RWPE1 (cell line): ENCODE results near the gene PPP1R9A.

Source experiments
- CTCF ChIA-PET: fragments of 350-600 bp; sonication (Branson Sonifier 250); formaldehyde crosslinking; extraction: SDS; loops from one replicate; lab custom pipeline; 2021; lab: Yijun Ruan, JAX
- POLR2A ChIA-PET: fragments of 400-600 bp; formaldehyde crosslinking; extraction: SDS; loops from one replicate; lab custom pipeline; 2020; ENCODE audit warnings: antibody characterized with exemption; ENCODE audit not compliant: low non-redundant PET; lab: Yijun Ruan, JAX
- DNase-seq: peaks from one replicate; pipeline ENCODE4 v3.0.0; 2012; ENCODE audit warnings: low spot score
- H3K27ac ChIP-seq: fragments of 450-650 bp; 2 replicates; pipeline ENCODE4 v1.5.1; 2017
- TF ChIP-seq, protein P1 (sequence below): fragments of 450-650 bp; conservative IDR thresholded peaks from 2 replicates; pipeline ENCODE4 v1.5.1; 2017; ENCODE audit warnings: low read depth, mild to moderate bottlenecking

Gene PPP1R9A

DNA sequence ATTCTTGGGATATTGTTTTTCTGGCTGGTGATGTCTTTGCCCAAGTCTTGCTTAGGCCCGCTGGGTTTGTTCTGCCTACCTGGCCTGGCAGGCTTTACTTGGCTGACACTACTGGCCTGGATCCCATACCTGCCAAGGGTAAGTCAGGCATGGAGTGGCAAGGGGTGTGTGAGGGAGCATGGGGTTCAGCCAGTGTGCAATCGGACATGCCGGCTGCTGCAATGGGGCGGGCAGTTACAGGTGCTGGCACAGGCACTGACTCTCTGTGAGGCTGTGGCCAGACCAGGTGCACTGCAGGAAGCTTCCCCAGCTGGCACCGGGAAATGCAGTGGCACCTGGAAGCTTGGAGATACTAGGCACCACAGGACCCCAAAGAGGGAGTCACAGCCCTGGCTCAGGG, 248.6 kb downstream of the PPP1R9A start:
- POLR2A ChIA-PET: no interaction called here
- TF ChIP-seq, protein P1, sequence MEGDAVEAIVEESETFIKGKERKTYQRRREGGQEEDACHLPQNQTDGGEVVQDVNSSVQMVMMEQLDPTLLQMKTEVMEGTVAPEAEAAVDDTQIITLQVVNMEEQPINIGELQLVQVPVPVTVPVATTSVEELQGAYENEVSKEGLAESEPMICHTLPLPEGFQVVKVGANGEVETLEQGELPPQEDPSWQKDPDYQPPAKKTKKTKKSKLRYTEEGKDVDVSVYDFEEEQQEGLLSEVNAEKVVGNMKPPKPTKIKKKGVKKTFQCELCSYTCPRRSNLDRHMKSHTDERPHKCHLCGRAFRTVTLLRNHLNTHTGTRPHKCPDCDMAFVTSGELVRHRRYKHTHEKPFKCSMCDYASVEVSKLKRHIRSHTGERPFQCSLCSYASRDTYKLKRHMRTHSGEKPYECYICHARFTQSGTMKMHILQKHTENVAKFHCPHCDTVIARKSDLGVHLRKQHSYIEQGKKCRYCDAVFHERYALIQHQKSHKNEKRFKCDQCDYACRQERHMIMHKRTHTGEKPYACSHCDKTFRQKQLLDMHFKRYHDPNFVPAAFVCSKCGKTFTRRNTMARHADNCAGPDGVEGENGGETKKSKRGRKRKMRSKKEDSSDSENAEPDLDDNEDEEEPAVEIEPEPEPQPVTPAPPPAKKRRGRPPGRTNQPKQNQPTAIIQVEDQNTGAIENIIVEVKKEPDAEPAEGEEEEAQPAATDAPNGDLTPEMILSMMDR: no peak
- no peak for DNase-seq
- no peak overlapping the region for H3K27ac ChIP-seq
- CTCF ChIA-PET: no interaction called here

DNA sequence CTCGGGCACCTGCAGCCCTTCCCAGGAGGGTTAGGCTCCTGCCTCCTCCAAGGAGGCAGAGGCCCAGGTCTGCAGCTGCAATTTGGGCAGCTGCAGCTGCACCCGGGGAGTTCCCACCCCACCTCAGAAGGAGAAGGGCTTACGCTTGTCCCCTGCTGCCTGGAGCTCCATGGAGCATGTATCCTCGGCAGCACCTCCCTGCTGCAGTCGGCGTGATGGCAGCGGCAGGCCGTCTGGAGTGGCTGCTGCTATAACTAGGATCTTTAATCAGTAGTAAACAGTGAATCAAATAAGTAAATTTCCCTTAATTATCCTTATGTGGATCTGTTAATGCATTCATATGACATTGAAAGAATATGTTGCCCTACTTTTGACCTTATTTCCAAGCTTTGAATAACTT, 250.0 kb downstream of the PPP1R9A start:
- ChIA-PET CTCF (interaction anchor here (0.7 kb wide), 1 partner anchor 711 kb away, joined by 3 read pairs; no protein-coding TSS in a partner anchor), POLR2A (no interaction called here)
- TF ChIP-seq, protein P1: no peak
- no peak overlapping the region for H3K27ac ChIP-seq
- DNase-seq: no peak

DNA sequence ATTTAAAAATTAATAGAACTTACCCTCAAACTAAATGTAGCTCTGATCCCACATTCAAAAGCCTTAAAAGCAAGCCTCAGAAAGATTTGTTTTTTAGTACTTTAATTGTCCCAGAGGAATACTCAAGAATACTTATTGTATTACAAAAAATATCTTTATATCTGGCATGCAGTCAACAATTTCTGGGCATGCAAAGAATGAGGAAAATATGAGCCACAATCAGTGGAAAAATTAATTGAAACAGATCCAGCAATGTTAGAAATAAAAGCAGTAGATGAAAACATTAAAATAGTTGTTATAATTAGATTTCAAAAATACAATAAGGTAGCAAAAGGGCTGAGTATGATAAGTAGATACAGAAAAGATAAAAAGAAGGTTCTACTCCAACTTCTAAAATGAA, 262.3 kb downstream of the PPP1R9A start:
- TF ChIP-seq, protein P1: no peak
- POLR2A ChIA-PET: no interaction called here
- CTCF ChIA-PET: interaction anchor here (0.6 to 0.7 kb wide), 2 partner anchors 86 to 490 kb away, joined by 3 to 4 read pairs; no protein-coding TSS in a partner anchor
- no peak overlapping the region for H3K27ac ChIP-seq
- DNase-seq: no peak

DNA sequence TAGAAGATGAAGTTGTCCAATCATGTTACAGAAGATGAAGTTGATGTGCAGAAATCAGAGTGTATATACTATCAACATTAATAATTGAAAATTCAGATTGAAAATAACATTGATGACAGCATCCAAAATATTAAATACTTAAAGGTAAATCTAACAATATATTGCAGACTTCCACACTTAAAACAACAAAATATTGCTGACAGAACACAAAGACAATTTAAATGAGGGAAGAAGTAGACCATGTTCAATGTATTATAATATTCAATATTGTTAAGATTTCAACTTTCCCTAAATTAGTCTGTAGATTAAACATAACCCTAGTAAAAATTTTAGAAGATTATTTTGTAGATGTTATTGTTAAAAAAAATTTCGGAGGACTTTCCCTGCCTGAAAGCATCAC, 265.0 kb downstream of the PPP1R9A start:
- TF ChIP-seq, protein P1: no peak
- DNase-seq: no peak
- H3K27ac ChIP-seq: no peak overlapping the region
- ChIA-PET POLR2A (no interaction called here), CTCF (no interaction called here)

DNA sequence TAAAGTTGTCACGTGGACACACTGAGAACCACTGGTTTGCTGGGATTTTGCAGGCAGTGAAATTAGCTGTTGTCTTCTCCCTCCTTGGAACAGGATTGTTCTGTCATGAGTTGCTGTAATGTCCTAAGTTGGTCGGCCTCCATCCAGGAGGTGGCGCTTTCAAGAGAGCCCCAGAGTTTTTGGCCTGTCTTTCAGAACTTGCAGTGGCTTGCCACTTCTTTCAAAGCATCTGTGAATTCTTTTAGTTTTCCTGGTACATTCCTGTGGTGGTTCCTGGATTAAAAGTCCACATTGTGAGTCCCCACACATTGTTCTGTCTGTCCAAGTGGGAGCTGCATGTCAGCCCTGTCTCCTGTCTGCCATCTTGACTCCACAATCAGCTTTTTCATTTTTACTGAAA, 283.1 kb downstream of the PPP1R9A start:
- ChIA-PET CTCF (no interaction called here), POLR2A (no interaction called here)
- DNase-seq: no peak
- no peak overlapping the region for H3K27ac ChIP-seq
- TF ChIP-seq, protein P1: no peak

DNA sequence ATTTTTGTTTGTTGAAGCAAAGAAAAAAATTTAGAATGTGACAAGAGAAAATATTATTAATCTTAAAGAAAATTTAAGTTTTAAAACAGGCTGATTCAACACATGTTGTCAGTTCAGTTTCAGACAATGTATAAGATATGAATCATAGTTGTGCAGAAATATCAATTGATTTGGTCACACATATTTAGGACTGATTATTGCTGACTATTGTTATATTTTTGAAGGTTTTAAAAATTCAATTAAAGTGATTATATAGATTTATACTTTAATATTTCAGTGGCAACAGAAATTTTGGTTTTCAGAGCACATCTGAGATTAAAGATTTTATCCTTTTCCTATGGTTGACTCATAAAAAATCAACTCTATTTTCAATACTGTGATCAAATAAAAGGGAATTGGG, 284.4 kb downstream of the PPP1R9A start:
- DNase-seq: no peak
- TF ChIP-seq, protein P1: no peak
- POLR2A ChIA-PET: no interaction called here
- CTCF ChIA-PET: no interaction called here
- H3K27ac ChIP-seq: no peak overlapping the region
